ENCODE results near the gene RGS8.

- TF ChIP-seq CTCF (IDR thresholded peaks at IDR 0.05) = no peak
- no peak for TF ChIP-seq POLR2A (IDR thresholded peaks at IDR 0.05)
- no peak for TF ChIP-seq POLR2AphosphoS5 (IDR thresholded peaks at IDR 0.05)
These were observed 26.3 kb downstream of the RGS8 start for GRCh38 chr1:182658055-182658454.

All from breast epithelium (tissue), 3 donors.